SHP77 treated with DMSO at 0.1 percent for 48 hours (cell line): ENCODE results near the gene IGLL1.
A peak's percentile ranks its signal among the peaks of the same experiment; 100 is the strongest.
"Not testable (repeated sequence)": the region's sequence is repeated elsewhere in the genome, so short reads cannot be mapped to it uniquely, and the experiment has no call there.

Experiments used
- DNase-seq: peaks from one replicate; lab custom pipeline; 2025; lab: John Stamatoyannopoulos, UW

The IGLL1 gene

DNA sequence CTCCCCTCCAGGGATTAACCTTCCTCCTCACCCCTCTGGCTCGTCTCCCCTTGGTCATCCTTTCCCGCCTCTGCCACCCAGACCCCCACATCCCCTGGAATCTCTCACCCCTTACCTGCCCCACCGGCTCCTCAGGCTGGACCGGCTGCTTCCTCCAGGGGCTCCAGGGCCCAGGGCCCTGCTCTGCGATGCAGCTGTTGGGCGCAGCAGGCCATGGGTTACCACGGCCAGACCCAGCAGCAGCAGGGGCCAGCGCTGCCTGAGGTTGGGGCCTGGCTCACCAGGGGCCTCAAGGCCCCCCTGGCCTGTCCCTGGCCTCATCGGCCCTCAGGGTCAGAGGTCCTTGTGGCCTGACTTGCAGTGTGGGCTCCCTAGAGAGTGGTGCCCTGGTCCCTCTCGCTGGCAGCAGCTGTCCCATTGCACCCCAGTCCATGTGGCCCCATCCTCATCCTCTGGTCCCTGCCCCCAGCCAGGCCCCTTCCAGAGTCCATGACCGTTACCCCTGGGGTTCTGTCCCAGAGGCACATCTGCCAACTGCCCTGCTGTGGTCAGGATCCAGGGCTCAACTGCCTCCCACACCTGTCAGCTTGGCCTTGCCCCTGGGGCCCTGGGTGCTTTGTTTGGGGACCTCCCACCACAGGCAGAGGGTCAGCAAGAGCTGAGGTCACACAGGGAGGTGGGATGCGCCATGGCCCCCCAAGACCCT is at the start of gene IGLL1:
Gene IGLL1 (minus strand): TSS at position 421 of the 706 bp plus-strand sequence. CDS start 100 bp downstream, at position 321.
- no peak for DNase-seq

DNA sequence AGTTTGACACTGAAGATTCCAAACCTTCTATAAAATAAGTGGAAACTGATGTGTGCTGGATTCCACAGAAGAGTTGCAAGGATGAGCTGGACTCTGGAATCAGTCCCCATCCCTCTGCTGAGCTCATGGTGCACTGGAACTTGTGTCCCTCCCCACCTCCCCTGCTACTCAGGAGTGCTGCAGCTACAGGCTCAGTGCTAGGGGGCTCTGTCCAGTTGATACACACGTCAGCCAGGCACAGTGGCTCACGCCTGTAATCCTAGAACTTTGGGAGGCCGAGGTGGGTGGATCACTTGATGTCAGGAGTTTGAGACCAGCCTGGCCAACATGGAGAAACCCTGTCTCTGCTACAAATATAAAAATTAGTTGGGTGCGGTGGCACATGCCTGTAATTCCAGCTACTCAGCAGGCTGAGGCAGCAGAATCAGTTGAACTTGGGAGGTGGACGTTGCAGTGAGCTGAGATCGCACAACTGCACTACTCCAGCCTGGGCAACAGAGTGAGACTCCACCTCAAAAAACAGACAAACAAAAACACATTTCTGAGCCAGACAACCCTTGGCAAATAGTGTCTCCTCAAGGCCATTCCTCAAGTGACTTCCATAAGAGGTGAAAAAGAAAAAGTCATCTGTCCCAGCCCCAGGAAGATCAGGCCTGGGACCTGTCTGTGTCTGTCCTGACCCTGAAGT is 48.1 kb upstream of the IGLL1 start:
- not testable (repeated sequence) for DNase-seq

DNA sequence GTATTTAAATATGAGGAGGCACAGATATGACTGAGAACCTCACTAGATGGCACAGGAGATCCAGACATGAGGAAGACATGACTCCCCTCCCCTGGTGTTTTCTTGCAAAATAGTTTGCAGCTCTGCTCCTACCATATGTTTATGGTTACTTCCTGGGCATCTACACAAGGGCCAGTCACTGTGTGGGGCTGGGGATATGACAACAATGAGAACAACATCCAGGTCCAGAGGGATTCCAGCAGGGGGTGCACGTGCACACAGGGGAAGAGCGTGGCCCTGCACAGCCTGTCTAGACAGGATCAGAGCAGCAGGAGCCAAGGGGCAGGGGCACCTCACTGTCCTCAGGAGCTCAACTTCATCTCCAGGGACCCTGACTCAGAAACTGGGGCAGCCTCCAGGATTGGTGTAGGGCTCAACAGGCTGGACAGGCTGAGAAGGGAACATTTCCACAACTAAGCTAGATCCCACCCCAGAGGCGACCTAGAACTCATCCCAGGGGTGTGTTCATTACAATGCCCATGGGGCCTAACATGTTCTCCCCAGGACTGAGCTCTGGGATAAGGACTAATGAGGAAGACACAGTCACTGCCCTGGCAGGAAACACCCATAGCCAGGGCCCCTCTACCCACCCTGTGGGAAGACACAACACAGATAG is 47.4 kb upstream of the IGLL1 start:
- DNase-seq = peak; percentile 3

DNA sequence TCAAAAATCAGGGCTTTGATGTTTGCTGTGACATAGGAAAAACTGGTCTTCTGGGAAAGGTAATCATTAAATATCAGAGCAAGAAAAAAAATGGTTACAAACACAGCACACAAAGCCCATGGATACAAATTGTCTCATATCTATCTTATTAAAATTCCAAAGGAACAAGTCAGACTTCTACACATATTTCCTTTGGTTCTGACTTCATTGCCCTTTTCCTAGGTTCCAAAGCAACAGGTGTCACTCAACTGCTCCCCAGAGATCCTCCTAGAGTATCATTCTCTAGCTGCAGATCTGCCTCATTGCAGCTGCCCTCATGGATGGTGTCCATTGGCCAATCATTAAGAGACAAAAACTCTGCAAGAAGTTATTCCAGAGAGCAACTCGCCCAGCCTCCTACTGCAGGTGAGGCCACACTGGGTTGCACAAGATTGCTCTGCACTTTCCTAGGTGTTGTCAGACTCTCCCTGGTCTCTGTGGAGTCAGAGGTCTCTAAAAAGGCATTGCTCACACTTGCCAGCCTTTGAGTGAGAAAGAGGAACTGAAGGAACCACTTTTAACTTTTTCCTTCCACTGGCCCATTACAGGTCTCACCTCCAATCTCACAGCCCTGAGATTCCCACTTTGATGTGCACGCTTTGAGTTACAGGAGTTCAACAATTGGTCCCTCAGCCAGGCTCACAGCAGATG is 46.3 kb upstream of the IGLL1 start:
- DNase-seq = no peak

DNA sequence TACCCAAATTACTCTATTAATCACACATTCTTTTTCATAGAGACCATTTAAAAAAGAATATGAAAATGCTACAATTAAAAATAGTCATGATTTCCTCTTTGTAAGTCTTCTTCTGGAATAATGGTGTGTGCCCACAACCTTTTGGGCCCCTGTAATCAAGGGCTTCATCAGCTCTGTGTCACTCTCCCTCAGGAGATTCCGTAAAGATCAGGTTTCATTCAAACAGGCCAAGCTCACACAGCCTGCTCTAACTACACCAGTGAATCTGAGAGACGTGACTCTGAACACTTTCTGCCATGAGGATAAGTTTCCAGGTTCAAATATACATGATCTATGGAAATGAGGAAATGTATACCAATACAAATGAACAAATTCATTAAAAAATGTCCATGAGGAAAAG is 42.5 kb upstream of the IGLL1 start:
- DNase-seq = no peak

DNA sequence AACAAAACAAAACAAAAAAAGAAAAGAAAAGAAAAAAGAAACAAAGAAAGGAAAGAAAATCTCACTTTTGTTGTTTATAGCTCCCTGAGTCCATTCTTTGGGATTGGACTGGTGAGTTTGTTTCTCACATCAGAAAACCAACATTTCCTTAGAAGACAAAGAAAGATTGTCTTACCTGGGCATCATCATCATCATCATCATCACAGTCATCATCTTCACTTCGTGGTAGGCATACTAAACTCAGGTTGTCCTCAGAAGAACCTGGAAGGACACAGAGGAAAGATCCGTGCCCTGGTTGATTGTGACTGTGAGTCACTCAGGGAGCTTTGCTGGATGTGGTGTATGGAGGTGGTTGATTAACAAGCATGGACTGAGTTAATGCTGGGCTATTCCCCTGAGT is 41.8 kb upstream of the IGLL1 start:
- not testable (repeated sequence) for DNase-seq

DNA sequence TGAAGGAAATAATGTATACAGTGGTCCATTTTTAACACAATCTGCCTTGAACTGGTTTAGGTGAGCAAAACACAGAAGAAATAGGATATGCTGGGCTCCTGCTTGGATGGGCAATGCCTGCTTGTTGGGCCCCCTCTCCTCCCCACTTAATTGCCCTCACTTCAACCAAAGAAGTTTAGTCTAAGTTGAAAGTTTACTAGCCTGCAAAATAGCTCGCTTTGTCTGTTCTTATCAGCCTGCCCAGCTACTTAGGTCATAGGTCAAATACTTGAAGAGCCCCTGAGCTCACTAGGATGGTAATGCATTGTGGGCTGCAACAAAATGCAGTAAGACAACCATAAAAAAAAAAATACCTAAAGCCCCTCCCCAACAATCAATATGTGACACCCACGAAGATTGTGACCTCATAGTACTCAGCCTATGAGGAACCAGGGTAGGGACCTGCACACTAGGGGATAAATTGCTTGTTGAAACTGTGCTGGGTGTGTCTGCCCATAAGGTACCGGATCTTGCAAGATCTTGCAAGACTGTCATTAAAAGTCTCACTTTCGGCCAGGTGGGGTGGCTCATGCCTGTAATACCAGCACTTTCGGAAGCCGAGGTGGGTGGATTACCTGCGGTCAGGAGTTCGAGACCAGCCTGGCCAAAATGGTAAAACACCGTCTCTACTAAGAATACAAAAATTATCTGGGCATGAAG is 41.1 kb upstream of the IGLL1 start:
- no peak for DNase-seq

DNA sequence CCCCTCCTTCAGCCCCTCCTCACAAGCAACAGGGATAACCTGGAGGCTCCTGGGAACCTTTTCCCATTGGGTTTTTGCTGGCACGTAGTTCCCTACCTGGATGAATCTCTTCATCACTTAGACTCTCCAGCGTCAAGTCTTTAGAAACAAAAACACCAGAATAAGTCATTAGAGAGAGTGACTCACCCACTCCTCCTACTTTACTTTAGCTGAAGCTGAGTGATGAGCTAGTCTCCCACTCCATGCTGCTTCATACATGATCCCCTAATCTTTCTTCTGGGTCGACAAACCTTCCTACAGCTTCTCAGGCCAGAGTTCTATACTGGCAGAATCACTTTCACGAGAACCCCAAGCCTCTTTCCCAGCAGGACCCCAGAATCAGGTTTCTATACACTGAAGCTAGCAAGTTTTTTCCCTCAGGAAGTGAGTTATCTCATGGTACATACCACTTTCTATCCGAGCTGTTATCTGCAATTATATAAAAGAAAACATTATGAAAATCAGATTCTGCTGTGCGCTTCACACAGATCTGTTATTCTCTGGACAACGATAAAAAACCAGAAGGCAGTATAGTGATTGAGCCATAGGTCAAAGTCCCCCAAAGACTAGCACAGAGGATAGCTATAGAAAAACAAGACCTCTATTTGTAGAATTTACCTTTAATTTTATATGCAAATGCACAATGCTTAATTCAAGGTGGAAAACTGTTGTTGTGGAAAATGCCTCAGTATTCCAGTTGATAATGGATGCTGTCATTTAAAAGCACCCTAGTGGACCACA is 33.3 kb upstream of the IGLL1 start:
- DNase-seq = no peak

DNA sequence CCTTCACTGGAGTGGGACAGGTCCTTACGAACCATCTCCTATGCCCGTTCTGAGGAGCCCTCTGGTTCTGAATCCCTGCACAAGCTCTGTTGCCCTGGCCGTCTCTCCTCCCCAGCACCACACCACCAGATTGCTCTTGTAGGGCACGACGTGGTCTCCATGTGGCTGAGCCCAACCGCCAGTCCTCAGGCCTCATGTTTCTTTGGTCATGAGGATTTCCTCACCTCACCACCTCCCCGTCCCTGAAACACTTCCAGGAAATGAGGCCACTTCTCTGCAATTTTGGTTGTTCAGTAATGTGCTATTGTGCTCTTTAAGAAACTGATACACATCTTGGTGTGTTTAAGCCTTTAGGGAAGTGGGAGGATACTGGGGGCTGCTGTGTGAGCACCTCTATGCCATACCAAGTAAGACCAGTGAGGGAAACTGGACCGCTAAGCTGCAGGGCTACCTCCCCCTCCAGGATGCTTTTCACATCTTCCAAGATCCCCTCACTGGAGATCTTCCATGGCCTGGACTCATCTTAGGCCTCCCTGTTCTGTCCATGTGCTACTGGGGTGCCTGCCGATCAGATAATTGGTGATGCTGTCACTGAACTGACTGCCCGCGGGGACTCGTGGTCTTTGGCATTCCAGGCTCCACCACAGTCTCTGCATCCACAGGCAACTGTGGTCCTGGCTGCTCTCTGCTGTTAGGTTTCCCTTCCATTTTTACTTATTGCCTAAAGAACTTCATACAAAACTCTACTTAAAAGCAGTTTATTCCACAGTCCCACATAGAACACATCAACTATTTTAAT is 30.1 kb upstream of the IGLL1 start:
- no peak for DNase-seq

DNA sequence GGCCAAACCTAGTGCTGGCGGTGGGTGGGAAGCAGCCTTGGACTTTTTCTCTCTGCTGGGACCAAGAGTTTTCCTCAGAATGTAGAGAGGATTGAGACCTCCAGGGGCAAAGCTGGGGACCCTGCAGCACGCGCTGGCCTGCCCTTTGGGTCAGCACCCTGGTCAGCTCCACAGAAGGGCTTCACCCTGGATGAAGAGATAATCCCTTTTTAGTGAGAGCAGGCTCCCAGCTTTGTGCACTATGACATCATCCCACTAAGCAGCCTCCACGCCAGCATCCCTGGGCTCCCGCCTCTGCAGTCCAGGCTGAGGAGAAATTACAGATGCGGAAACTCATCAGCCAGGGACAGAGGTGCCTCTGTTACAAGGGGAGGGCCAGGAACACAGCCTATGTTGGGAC is 28.5 kb upstream of the IGLL1 start:
- DNase-seq = no peak

DNA sequence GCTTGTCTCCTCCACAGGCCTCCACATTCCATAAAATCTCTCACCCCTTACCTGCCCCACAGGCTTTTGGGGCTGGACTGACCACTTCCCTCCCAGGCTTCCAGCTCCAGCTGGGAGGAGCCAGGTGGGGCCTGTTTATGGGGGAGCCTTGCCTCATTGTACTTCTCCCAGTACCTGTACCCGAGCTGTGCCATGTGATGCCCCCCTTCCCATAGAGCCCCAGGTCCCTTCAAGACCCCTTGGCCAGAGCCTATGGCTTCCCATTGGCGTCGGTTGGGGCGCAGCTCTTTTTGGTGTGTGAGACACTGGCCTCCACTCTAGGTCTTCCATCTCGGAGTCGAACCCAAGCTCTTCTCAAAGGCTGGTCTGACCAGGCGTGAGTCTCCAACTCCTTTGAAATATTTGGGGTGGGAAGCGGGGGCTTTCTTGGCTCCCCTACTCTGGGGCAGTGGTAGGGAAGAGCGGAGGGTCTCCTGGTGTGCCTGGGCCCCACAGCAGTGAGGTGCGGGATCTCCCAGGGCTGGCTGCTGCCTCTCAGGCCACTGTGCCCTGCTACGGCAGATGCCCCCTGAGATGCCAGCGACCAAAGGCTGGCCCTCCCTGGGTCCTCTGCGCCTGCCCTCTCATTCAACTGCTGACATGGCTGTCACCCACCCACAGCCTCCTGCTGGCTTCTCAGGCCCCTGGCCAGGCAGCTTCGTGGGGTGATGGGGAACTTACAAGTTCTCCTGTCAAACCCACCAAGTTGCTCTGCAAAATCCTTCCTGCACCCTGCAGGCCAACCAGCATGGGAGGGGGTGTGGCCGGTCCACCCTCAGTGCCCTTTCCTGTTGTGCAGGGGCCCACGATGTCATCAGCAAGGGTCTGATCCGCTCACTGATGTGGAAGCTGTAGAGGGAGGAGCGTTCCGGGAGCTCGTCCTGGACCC is 26.4 kb upstream of the IGLL1 start:
- no peak for DNase-seq

DNA sequence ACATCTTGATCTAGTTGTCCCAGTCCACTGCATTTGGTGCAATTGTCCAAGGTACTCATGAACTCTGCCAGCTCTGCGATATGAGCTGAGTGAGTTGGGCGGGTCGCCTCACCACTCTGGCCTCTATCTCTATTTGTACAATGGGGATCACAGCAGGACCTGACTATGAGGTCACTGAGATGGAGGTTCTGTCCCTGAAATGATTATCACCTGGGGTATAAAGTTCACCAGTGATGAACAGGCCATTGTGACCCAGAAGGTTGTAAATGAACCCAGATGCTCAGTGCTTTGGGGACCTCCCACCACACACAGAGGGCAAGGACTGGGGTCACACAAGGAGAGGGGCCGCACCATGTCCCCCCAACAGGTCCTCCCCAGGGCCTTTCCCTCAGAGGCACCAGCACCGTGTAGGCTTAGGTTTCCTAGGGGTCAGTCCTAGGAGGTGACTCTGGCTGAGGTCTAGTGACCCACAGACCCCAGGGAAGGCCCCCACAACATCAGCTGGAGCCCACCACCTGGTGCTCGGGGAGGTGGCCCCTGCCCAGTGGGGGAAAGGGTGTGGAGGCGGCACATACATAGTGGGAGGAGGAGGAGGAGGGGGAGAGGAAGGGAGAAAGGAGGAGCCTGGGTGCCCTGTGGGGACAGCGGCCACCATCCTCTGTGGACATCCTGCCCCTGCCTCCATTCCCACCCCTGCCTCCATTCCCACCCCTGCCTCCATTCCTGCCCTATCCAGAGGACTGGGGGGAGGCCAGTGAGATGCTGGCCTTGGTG is 25.0 kb upstream of the IGLL1 start:
- no peak for DNase-seq

DNA sequence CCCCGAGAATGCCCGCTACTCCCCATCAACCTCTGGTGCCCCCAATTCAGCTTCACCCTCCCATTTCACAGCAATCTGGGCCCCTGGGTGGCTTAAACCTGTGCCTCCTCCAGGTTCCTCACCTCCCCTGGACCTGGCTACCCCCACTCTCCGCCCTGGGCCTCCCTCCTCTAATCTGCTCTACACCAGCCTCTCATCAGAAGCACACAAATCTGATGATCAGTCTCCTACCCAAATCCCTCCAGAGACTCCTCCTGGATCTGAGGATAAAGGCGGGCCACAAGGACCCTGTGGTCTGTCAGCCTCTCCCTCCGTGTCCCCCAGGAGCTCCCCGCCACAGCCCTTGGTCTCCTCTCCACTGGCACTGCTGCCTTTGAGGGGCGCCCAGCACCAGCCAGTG is 23.2 kb upstream of the IGLL1 start:
- no peak for DNase-seq

DNA sequence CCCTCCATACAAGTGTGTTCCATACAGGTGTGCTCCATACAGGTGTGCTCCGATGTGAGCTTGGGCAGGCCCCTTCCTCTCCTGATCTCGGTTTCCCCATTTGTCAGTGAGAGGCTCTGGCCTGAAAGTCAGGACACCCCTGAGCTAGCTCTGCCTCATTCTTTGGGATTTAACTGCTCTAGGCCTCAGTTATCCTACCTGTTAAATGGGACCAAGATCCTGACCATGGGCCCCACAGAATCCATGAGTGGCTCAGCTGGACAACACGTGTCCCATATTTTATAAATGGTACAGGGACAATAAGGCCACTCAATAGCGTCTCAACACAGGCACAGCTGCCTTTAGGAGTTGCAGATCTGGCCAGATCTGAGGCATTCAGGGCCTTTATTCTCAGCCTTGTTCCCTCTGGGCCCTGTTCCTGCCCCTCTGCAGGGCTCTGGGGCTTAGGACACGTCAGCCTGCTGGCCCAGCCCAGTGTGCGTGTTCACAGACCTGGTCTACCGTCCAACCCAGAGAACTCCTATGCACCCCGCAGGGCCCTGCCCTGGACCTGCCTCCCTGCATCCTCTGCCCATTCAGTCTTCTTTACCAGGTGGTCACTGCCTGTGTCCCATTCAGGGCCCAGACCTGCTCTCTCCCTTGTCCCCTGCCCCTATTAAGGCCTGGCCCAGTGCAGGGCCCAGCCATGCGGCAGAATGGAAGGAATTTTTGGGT is 18.9 kb upstream of the IGLL1 start:
- no peak for DNase-seq

DNA sequence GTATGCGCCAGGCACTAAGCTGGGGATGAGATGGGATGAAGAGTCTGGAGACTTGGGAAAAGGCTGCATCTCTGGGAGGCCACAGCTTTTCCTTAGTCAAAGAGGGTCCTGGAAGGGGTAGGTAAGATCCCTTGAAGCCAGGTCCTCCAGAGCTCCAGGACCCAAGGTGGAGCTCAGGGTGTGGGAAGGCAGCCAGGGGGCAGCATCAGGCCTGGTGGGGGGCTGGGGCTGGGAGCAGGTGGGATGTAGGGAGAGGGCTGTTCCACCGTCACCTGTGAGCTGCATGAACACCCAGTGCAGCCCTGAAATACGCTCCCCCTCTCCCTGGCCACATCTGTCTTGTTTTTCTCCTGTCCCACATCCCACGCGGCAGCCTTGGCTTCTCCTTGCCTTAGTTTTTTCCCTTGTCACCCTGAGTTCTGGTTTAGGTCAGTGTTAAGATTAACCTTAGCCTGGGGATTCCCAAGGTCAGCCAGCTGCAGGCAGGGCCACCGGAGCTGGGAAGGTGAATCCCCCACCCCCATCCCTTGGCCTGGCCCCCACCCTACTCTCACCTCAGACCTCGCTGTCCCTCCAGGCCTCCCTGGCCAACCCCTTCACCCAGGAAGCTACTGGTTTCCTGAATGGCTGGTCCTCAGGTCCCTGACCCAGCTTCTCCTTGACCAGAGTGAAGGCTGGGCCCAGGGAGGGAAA is 17.6 kb upstream of the IGLL1 start:
- DNase-seq = not testable (repeated sequence)

DNA sequence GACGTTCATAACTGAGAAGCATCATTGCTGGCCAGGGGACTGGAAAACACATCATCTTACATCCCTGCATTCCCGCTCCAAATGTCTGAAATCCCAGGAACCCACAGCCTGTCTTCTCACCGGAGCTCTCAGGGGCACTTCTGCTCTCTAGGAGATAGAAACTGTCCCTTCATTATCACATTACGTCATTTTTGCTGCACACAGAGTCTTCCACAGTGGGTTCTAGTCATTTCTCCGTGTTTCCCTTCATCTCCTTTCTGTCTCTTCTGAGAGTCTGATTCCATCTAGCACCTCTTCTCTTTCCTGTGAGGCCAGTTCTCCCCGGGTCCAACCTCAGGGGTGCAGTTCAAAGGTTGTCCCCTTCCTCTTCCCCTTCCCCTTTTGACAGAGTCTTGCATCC is 15.8 kb upstream of the IGLL1 start:
- not testable (repeated sequence) for DNase-seq

DNA sequence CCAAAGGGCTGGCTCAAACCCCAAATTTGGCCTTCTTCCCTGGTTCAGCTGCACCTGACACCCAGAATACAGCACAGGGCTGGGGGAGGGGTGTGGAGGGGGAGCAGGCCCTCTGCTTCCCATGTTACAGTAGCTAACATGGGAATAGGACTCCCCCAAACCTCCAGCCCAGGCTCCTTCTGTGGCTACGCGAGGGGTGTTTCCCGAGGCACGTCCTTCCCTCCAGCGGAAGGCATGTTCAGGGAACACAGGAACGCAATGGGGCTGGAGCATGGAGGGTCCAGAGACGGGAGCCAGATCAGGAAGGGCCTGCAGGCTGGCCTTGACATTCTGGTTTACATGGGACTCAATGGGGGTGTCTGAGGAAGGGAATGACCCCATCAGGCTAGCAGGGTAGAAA is 11.8 kb upstream of the IGLL1 start:
- DNase-seq = no peak
